Measurements from ENCODE around the gene CIDEC.
A peak's percentile ranks its signal among the peaks of the same experiment; 100 is the strongest.
"Not testable (repeated sequence)": the region's sequence is repeated elsewhere in the genome, so short reads cannot be mapped to it uniquely, and the experiment has no call there.

Gene CIDEC

GRCh38 chr3:9900965-9901415 is 20.9 kb upstream of the CIDEC start:
- DNase-seq, result not testable (repeated sequence)

DNA sequence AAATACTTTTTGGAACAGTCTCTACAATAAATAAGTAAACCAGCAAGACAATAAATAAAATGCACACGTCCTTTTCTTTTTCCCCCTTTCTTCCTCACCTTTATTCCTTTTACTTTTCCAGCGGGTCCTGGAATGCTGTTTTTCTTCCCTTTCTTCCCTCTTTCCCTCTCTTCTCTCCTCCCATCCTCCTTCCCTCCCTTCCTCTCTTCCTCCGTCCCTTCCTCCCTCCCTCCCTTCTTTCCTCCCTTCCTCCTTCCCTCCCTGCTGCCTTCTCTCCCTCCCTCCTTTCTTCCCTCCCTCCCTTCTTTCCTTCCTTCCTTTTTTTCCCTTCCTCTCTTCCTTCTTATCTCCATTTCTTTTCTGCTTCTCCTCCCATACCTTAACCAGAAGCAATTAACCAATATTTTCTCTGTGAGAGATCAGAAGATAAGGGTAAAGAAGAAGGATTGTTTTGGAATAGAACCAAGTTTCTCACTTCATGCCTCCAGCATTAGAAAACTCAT is 19.3 kb upstream of the CIDEC start:
- DNase-seq, result no peak

GRCh38 chr3:9898467-9899241 is 18.6 kb upstream of the CIDEC start:
- peak; percentile 24 for DNase-seq

- DNase-seq, result peak; percentile 62
Observed at GRCh38 chr3:9897408-9898372, 17.6 kb upstream of the CIDEC start.

- not testable (repeated sequence) for DNase-seq
Observed at GRCh38 chr3:9896755-9897407, 16.8 kb upstream of the CIDEC start.

- not testable (repeated sequence) for DNase-seq
Observed at GRCh38 chr3:9895715-9896114, 15.7 kb upstream of the CIDEC start.

- no peak for DNase-seq
Observed at GRCh38 chr3:9893739-9894138, 13.7 kb upstream of the CIDEC start.

GRCh38 chr3:9891072-9891622 is 11.1 kb upstream of the CIDEC start:
- no peak for DNase-seq

DNA sequence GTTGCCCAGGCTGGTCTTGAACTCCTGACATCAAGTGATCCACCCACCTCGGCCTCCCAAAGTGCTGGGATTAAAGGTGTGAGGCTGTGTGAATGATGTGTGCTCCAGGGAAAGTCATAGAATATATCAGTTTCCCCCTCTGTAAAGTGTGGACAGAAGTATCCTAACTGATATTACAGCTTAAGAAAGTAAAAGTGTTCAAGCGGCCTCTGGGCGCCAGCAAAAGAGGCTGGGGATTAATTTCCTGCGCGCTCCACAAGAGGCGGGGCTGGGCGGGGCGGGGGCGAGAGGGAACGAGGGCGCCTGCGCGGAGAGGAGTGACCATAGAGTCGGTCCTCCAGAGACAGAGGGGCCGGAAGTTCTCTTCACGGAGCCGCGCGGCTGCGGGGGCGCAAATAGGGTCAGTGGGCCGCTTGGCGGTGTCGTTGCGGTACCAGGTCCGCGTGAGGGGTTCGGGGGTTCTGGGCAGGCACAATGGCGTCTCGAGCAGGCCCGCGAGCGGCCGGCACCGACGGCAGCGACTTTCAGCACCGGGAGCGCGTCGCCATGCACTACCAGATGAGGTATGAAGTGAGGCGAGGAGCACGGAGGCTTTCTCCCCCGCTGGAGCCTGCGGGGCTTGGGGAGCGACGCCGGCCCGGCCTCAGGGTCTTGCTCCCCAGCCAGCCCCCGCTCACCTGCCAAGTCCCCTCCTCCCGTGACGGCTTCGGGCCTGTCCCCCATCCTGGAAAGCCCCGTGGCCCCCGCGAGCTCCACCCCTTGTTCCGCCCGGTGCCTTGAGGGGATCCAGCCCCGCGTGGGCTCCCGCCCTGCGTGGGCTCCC is 10.4 kb upstream of the CIDEC start, which contains the start of gene JAGN1:
JAGN1 (plus strand) TSS at position 362 of the 823 bp plus-strand sequence; CDS start at position 475, 113 bp downstream.
- peak; percentile 96 for DNase-seq

DNA sequence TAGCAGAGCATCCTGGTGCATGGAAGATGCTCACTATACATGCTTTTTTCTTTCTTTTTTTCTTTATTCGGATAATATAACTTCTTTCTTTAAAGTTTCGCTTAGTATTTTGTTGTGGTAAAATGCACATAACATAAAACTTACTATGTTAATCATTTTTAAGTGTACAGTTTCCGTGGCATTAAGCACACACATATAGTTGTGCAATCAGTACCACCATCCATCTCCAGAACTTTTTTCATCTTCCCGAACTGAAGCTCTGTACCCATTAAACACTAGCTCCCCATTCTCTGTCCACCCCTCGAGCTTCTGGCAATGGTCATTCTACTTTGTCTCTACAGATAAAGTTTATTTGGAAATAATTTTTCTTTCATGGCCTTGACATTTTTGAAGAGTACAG is 9.4 kb upstream of the CIDEC start:
- DNase-seq, result no peak

- no peak for DNase-seq
Observed at GRCh38 chr3:9888540-9888939, 8.5 kb upstream of the CIDEC start.

- DNase-seq, result no peak
Observed at GRCh38 chr3:9887480-9887879, 7.4 kb upstream of the CIDEC start.

DNA sequence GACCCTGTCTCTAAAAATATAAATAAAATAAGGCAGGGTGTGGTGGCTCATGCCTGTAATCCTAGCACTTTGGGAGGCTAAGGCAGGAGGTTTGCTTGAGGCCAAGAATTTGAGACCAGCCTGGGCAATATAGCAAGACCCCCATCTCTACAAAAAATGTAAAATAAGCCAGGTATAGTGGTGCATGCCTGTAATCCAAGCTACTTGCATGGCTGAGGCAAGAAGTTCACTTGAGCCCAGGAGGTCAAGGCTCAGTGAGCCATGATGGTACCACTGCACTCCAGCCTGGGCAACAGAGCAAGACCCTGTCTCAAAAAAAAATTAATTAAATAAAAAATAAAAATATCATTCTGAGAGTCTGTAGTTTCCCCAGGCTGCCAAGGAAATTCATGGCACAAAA is 6.3 kb upstream of the CIDEC start:
- no peak for DNase-seq

- DNase-seq, result peak; percentile 68
Observed at GRCh38 chr3:9884555-9885165, 4.6 kb upstream of the CIDEC start.

- DNase-seq, result no peak
Observed at GRCh38 chr3:9883706-9884554, 3.9 kb upstream of the CIDEC start.

- no peak for DNase-seq
Observed at GRCh38 chr3:9881441-9881840, 1.4 kb upstream of the CIDEC start.

DNA sequence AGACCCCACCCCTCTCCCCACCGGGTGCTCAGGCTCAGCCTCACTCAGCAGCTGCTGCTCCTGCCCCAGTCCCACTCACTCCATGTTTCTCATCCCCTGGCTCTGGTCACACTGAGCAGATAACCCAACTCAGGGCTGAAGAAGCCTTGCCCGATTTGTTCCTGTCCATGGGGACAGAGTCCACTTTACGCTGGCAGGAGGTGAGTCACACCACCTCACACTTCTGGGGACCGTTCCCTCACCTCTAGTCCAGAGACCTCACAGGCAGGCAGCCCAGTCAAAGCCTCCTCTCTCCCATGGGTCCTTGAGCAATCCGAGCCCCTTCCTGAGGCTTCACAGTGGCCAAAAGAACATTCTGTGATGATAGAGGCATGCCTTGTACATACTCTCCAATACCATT is 1.4 kb downstream of the CIDEC start:
- DNase-seq, result no peak

GRCh38 chr3:9876991-9877390 is 3.1 kb downstream of the CIDEC start:
- DNase-seq, result no peak

GRCh38 chr3:9876255-9876654 is 3.8 kb downstream of the CIDEC start:
- DNase-seq, result not testable (repeated sequence)

DNA sequence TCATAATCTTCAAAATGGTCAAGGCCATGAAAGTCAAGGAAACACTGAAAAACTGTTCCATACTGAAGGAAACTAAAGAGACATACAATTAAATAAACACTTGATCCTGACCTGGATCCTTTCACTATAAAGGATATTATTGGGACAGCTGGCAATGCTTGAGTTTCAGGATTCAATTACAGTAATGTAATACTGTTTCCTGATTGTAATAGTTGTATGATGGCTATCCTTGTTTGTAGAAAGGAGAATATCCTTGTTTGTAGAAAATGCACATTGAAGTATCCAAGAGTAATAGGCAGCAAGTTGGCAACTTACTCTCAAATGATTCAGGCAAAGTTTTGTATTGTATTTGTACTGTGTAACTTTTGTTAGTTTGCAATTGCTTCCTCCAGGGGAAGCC is 4.6 kb downstream of the CIDEC start:
- no peak for DNase-seq
